Testis (tissue), 2 donors: ENCODE results near the gene GTSF1L.

Source experiments
- POLR2A ChIP-seq: fragments of 450-650 bp; IDR thresholded peaks from one replicate; pipeline ENCODE4 v1.6.1; 2017; ENCODE audit warnings: antibody characterized with exemption, mild to moderate bottlenecking, moderate library complexity
- TF ChIP-seq, protein P1 (sequence below), 3 experiments: fragments of 450-650 bp in 2 of 3; fragments of 200-600 bp in 1 of 3; sonication (generic) in 1 of 3; IDR thresholded peaks; one replicate each; pipeline ENCODE4 v1.5.1; 2016 to 2019; ENCODE audit warnings: antibody characterized with exemption in 3 of 3, mild to moderate bottlenecking in 2 of 3, moderate library complexity in 1 of 3

DNA sequence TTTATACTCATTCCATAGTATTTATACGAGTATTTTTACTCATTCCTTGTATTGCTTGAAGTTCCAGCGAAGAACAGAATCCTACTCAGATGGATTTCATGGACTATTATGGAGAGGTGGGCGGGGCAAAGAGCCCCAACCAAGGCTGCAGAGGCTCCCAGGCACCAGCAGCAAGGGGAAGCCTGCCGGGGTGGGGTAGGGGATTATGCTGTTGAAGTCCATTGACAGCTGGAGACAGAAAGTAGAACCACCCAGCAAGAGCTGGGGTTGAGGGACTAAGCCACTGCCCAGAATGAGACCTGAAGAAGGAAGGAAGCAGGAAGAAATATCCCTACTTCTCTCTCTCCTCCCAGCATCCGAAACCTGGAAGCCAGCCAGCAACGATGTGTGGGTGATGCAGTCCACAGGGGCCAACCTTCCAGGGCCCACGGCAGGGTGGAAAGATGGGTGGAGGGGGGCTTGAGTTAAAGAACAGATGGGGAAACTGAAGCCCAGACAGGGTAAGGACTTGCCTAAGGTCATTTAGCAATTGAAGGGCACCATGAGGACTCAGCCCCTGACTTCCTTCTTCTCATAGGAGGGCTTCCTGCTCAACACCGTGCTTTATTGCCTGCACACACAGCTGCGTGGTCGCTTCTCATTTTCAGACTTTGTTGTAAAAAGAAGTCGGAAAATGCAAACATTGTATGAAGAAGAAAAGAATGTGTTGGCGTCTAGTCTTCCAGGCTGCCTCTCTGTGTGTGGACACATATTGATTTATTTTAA is 18.3 kb upstream of the GTSF1L start:
- no peak for TF ChIP-seq POLR2A
- TF ChIP-seq, protein P1, sequence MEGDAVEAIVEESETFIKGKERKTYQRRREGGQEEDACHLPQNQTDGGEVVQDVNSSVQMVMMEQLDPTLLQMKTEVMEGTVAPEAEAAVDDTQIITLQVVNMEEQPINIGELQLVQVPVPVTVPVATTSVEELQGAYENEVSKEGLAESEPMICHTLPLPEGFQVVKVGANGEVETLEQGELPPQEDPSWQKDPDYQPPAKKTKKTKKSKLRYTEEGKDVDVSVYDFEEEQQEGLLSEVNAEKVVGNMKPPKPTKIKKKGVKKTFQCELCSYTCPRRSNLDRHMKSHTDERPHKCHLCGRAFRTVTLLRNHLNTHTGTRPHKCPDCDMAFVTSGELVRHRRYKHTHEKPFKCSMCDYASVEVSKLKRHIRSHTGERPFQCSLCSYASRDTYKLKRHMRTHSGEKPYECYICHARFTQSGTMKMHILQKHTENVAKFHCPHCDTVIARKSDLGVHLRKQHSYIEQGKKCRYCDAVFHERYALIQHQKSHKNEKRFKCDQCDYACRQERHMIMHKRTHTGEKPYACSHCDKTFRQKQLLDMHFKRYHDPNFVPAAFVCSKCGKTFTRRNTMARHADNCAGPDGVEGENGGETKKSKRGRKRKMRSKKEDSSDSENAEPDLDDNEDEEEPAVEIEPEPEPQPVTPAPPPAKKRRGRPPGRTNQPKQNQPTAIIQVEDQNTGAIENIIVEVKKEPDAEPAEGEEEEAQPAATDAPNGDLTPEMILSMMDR (IDR thresholded peaks at IDR 0.05): no peak
